Muscle of leg (tissue), 16 donors: ENCODE data around the gene ENTREP1. TPM values are rescaled to one million over a fixed set of nuclear protein-coding genes. Genes with fewer than 3 reads are reported as not detected.

ENCODE experiments used
- DNase-seq: peaks from one replicate; pipeline ENCODE4 v3.0.0; 2013
- H3K27ac ChIP-seq: one replicate; pipeline ENCODE4 v1.5.1; 2013; ENCODE audit warnings: mild to moderate bottlenecking, low read length, control low read depth
- H3K27me3 ChIP-seq: one replicate; pipeline ENCODE4 v1.6.1; 2013; ENCODE audit warnings: low read length; ENCODE audit not compliant: control insufficient read depth, insufficient read depth
- H3K36me3 ChIP-seq: one replicate; pipeline ENCODE4 v1.6.1; 2013; ENCODE audit warnings: low read length; ENCODE audit not compliant: control insufficient read depth, insufficient read depth
- H3K4me1 ChIP-seq: one replicate; pipeline ENCODE4 v1.6.1; 2013; ENCODE audit warnings: low read length; ENCODE audit not compliant: control insufficient read depth, insufficient read depth
- H3K4me3 ChIP-seq: one replicate; pipeline ENCODE4 v1.5.1; 2013; ENCODE audit warnings: low read length, control low read depth
- H3K9me3 ChIP-seq: replicated peaks from 2 replicates; pipeline ENCODE4 v1.6.1; 2013; ENCODE audit warnings: low read depth, low read length; ENCODE audit not compliant: control insufficient read depth
- WGBS: methylation state at CpG from one replicate; pipeline ENCODE4 v1.1.5; 2013; ENCODE audit warnings: missing lambda C conversion rate; ENCODE audit not compliant: insufficient coverage; 5-methylcytosine and 5-hydroxymethylcytosine counted together
- long read RNA-seq, 11 donors: transcript quantifications; one replicate each; lab custom pipeline, GENCODE V29; 2026
- polyA plus RNA-seq, 8 donors: library from polyadenylated mRNA; unstranded; fragments of 120-200 nt; gene quantifications; one replicate each; pipeline versions ENCODE4 v1.2.1 to v1.2.3, GENCODE V29; 2013; ENCODE audit warnings: inconsistent platforms in 1 of 8, low replicate concordance in 1 of 8; ENCODE audit not compliant: insufficient read length in 8 of 8, insufficient read depth in 1 of 8
- total RNA-seq: library from RNA; stranded (reverse); fragments of 120-200 nt; gene quantifications from one replicate; pipeline ENCODE4 v1.2.4, GENCODE V29; 2013

The ENTREP1 gene, protein sequence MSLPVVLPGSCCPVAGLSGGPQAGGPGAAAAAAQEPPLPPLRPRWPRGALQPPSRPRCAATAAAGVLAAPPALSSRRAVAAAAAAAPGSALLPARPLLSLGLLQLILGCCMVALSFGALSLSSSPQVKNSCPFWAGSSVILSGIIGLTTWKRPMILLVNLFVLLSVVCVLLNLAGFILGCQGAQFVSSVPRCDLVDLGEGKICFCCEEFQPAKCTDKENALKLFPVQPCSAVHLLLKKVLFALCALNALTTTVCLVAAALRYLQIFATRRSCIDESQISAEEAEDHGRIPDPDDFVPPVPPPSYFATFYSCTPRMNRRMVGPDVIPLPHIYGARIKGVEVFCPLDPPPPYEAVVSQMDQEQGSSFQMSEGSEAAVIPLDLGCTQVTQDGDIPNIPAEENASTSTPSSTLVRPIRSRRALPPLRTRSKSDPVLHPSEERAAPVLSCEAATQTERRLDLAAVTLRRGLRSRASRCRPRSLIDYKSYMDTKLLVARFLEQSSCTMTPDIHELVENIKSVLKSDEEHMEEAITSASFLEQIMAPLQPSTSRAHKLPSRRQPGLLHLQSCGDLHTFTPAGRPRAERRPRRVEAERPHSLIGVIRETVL
- total RNA-seq (15.1 TPM), polyA plus RNA-seq (10 to 100 TPM; 12.6 to 56.5 (median 33.2) TPM)
- long read RNA-seq, donor 1, partial matches to known transcripts, result 5 of 8 reads
- long read RNA-seq, donor 1, other reads (novel, unspliced or antisense), result 0 of 8 reads
- long read RNA-seq, donor 2, partial matches to known transcripts, result 0 of 1 reads
- long read RNA-seq, donor 2, other reads (novel, unspliced or antisense), result 0 of 1 reads
- long read RNA-seq, donor 3, transcript FAM189A2-202 (11 exons, 2,648 nt), result major isoform, 8 of 9 reads
- long read RNA-seq, donor 3, partial matches to known transcripts, result 0 of 9 reads
- long read RNA-seq, donor 3, other reads (novel, unspliced or antisense), result 0 of 9 reads
- long read RNA-seq, donor 4, partial matches to known transcripts, result 0 of 2 reads
- long read RNA-seq, donor 4, other reads (novel, unspliced or antisense), result 0 of 2 reads
- long read RNA-seq, donor 5, partial matches to known transcripts, result 0 of 1 reads
- long read RNA-seq, donor 5, other reads (novel, unspliced or antisense), result 0 of 1 reads
- long read RNA-seq, donor 6, transcript FAM189A2-202 (11 exons, 2,648 nt), result major isoform, 6 of 12 reads
- long read RNA-seq, donor 6, partial matches to known transcripts, result 5 of 12 reads
- long read RNA-seq, donor 6, other reads (novel, unspliced or antisense), result 0 of 12 reads
- long read RNA-seq, donor 7, transcript FAM189A2-202 (11 exons, 2,648 nt), result major isoform, 8 of 8 reads
- long read RNA-seq, donor 7, partial matches to known transcripts, result 0 of 8 reads
- long read RNA-seq, donor 7, other reads (novel, unspliced or antisense), result 0 of 8 reads
- long read RNA-seq, donor 8, partial matches to known transcripts, result 8 of 11 reads
- long read RNA-seq, donor 8, other reads (novel, unspliced or antisense), result 0 of 11 reads
- long read RNA-seq, donor 9, partial matches to known transcripts, result 11 of 15 reads
- long read RNA-seq, donor 9, other reads (novel, unspliced or antisense), result 0 of 15 reads
- long read RNA-seq, donor 10, transcript FAM189A2-202 (11 exons, 2,648 nt), result major isoform, 5 of 16 reads
- long read RNA-seq, donor 10, partial matches to known transcripts, result 10 of 16 reads
- long read RNA-seq, donor 10, other reads (novel, unspliced or antisense), result 0 of 16 reads
- long read RNA-seq, donor 11, transcript FAM189A2-202 (11 exons, 2,648 nt), result major isoform, 7 of 7 reads
- long read RNA-seq, donor 11, partial matches to known transcripts, result 0 of 7 reads
- long read RNA-seq, donor 11, other reads (novel, unspliced or antisense), result 0 of 7 reads

DNA sequence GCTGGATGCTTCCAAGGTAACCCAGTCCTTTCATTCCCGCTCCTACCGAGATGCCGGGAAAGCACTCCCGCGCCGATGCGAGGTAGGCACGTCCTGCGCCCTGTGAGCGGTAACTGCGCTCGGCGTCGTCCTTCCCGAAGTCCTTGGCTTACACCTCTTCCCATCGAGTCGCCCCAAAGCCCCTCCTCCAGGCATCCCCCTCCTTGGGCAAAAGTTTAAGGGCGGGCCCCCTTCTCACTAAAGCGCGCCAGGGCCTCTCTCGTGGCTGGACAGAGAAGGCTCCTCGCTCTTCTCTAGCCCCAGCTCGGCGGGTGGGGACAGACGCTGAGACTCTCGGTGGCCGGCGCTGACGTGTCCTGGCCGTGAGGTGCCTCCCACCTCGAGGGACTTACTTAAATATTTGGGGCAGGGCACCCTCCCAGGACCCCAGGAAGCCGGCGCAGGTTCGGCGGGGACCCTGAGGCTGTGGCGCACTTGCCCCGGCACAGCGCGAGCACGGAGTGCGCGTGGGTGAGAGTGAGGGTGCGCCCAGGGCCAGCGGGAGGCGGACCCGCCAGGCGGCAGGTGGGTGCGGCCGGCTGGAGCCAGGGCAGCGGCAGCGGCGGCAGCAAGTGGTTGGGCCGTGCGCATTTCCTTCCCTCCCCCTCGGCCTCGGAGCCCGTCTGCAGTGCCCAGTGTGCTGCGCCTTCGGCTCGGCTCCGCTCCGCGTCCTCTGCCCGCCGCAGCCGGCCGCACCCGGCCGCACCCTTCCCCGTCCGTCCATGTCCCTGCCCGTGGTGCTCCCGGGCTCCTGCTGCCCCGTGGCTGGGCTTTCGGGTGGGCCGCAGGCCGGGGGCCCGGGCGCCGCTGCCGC lies at the start of gene ENTREP1:
Gene ENTREP1 (plus strand): TSS at position 667 of the 853 bp plus-strand sequence. CDS start 95 bp downstream, at position 762.
- Histone ChIP-seq H3K27me3 (peaks cover 33% of the 10 kb centered on the region), H3K27ac (peak within 1 kb of the TSS; percentile 32), H3K4me3 (peak within 1 kb of the TSS; percentile 52), H3K9me3 (no peaks in the 10 kb centered on the region), H3K36me3 (no peaks in the 10 kb centered on the region), H3K4me1 (peaks cover 3% of the 10 kb centered on the region)
- DNase-seq, result peak; percentile 53
- WGBS, result under 1% methylated on average over 75 of the region's 81 CpGs

DNA sequence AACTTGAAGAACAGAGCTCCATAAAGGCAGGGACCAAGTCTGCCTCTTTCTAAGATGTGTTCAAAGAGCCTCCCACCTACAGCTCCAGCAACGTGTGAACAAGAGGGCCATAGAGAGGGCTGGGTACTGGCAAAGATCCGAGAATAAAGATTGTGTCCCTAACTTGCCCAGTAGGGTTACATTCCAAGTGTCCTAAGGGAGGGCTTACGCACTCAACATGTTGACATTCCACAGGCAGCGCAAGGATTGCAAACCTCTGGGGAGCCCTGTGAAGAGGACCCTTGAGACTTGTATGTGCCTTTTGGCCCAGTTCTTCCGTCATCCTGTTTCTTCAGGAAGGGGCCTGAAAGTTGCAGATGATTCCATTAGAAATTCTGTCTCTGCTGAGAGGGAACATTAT lies 48.2 kb upstream of the ENTREP1 start:
- Histone ChIP-seq H3K9me3 (no peaks in the 10 kb centered on the region), H3K4me1 (peaks cover 17% of the 10 kb centered on the region), H3K4me3 (no peak overlapping the region), H3K27me3 (no peaks in the 10 kb centered on the region), H3K36me3 (no peaks in the 10 kb centered on the region), H3K27ac (no peak overlapping the region)
- WGBS, result 75% methylated on average over 4 of the region's 5 CpGs
- peak; percentile 31 for DNase-seq

GRCh38 chr9:69279084-69279731 lies 45.8 kb upstream of the ENTREP1 start:
- no peak for DNase-seq
- Histone ChIP-seq H3K27me3 (no peaks in the 10 kb centered on the region), H3K27ac (no peak overlapping the region), H3K36me3 (no peaks in the 10 kb centered on the region), H3K9me3 (no peaks in the 10 kb centered on the region), H3K4me1 (no peaks in the 10 kb centered on the region), H3K4me3 (no peak overlapping the region)
- 71% methylated on average over 2 of the region's 5 CpGs for WGBS

DNA sequence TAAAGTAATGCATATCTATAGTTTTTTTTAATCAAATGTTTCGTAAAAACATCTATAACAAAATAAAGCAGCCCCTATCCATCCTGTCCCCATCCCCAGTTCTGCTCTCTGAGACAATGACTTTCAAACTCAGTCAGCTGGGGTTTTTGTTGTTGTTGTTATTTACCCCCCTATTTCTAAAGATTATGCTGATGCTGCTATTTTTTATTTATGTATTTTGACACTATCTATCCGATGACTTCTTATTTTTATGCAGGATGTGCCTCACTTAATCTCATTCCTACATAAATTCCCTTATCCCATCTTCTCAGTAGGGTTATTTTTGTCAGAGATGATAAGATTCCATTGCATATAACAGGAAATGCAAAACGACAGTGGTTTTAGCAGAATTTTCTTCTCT lies 45.3 kb upstream of the ENTREP1 start:
- WGBS, result no CpG with 5 or more reads among the region's 3 CpGs

DNA sequence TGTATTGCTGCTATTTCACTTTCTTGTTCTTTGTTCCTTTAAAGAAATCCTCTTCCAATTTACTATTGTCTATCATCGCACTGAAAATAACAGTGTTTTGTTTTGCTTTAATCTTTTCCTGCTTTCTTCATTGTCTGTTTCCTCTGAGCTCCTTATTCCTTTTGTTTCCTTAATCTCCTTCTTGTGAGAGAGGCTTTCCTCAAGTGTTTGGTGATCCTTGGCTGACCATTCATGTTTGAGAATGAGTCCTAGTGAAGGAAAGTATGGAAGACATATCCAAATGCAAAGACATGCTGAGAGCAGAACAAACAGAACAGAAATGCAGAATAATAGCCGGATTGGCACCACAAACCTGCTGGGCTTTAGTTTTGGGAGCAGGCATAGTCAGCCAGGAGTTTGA lies 42.0 kb upstream of the ENTREP1 start:
- Histone ChIP-seq H3K27me3 (no peaks in the 10 kb centered on the region), H3K9me3 (no peaks in the 10 kb centered on the region), H3K36me3 (no peaks in the 10 kb centered on the region), H3K27ac (no peak overlapping the region), H3K4me3 (no peak overlapping the region), H3K4me1 (no peaks in the 10 kb centered on the region)
- no peak for DNase-seq
- WGBS, result no CpG with 5 or more reads among the region's 2 CpGs

More for the DNA sequence above, 45.3 kb upstream of the ENTREP1 start:
- Histone ChIP-seq H3K27ac (no peak overlapping the region), H3K4me3 (no peak overlapping the region), H3K27me3 (no peaks in the 10 kb centered on the region), H3K9me3 (no peaks in the 10 kb centered on the region), H3K4me1 (no peaks in the 10 kb centered on the region), H3K36me3 (no peaks in the 10 kb centered on the region)
- no peak for DNase-seq

DNA sequence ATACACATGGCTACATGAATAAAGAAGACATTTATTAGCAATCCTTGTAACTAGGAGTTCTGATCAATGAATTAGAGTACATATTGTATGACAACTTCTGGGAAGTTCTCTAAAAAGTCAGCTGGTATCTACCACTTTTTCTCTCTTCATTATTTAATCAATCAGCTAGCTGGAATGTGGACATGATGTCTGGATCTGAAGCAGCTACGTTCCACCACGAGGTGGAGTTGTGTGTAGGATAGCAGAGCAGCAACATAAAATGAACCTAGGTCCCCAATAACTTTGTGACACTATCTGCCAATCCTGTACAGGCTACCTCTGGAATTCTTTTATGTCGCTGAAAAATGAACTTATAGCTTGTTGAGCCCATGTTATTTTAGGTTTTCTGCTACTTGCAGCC lies 32.9 kb upstream of the ENTREP1 start:
- H3K27me3 ChIP-seq, result no peaks in the 10 kb centered on the region
- no peaks in the 10 kb centered on the region for H3K36me3 ChIP-seq
- no peak for DNase-seq
- peaks cover 5% of the 10 kb centered on the region for H3K4me1 ChIP-seq
- no peak overlapping the region for H3K27ac ChIP-seq
- no peak overlapping the region for H3K4me3 ChIP-seq
- no CpG with 5 or more reads among the region's 3 CpGs for WGBS
- no peaks in the 10 kb centered on the region for H3K9me3 ChIP-seq

DNA sequence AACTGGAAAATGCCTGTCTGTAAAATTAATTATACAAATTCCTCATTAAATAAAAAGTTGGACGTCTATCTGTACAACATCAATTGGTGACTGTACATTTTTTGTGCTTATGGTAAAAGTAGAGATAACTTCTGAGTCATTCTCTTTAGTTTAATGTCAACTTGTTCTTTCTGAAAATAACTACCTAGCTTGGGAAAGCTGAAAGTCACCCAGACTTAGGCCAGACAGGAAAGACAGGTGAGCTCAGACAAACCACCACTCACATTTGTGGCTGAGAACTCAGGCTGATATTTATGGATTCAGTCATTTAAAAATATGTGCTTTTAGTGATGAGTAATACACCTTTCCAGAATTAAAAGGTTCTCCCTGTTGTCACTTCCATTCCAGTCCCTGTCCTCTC lies 31.9 kb upstream of the ENTREP1 start:
- Histone ChIP-seq H3K27me3 (no peaks in the 10 kb centered on the region), H3K4me3 (no peak overlapping the region), H3K27ac (no peak overlapping the region), H3K9me3 (no peaks in the 10 kb centered on the region), H3K36me3 (no peaks in the 10 kb centered on the region), H3K4me1 (peaks cover 5% of the 10 kb centered on the region)
- WGBS, result no CpG with 5 or more reads among the region's 1 CpG
- no peak for DNase-seq

GRCh38 chr9:69295872-69296552 lies 29.0 kb upstream of the ENTREP1 start:
- Histone ChIP-seq H3K36me3 (no peaks in the 10 kb centered on the region), H3K4me1 (peaks cover 5% of the 10 kb centered on the region), H3K27me3 (no peaks in the 10 kb centered on the region), H3K4me3 (no peak overlapping the region), H3K27ac (peak overlapping the region; percentile 53), H3K9me3 (no peaks in the 10 kb centered on the region)
- 37% methylated on average over 3 of the region's 9 CpGs for WGBS
- peak; percentile 72 for DNase-seq
